ENCODE results near the gene DOCK9.

DNA sequence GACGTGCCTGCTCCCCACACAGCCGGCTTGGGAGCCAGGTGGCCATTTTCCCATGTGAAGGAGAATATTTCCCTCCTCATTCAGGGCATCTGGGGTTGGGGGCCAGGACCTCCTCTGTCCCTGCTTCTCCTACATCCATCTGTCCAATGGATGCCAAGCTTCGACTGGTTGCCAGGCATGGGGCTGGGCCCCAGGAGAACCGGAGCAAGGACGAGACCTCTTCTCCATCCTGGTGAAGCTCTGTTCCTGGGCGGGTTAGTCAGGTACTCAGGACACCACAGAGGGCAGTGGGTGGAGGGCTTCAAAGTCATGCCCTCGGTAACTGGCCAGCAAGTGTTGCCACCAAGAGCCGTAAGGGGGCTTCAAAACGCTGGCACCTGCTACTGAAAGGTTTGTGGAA is 203.1 kb downstream of the DOCK9 start:
- TF ChIP-seq CTCF (IDR thresholded peaks at IDR 0.05) (no peak), FOXM1 (IDR thresholded peaks at IDR 0.05; ENCODE audit: low read depth) (no peak), ELF1 (IDR thresholded peaks at IDR 0.05) (no peak), EZH2phosphoT487 (IDR thresholded peaks at IDR 0.05; ENCODE audit: borderline replicate concordance, low read depth) (no peak), MAX (IDR thresholded peaks at IDR 0.05; ENCODE audit: low read depth) (no peak), MXI1 (IDR thresholded peaks at IDR 0.05; ENCODE audit: low read depth, low read length) (no peak), SMC3 (IDR thresholded peaks at IDR 0.05; ENCODE audit: low read depth, low read length) (no peak), POLR2AphosphoS5 (IDR thresholded peaks at IDR 0.05; ENCODE audit: low read depth, low read length) (no peak), RFX5 (IDR thresholded peaks at IDR 0.05; ENCODE audit: low read length) (no peak), MEF2A (IDR thresholded peaks at IDR 0.05; ENCODE audit: borderline replicate concordance, low read depth) (no peak), TEAD4 (IDR thresholded peaks at IDR 0.05; ENCODE audit: borderline replicate concordance, insufficient read depth) (no peak), CHD2 (IDR thresholded peaks at IDR 0.05; ENCODE audit: low read length, partially characterized antibody) (no peak), EP300 (IDR thresholded peaks at IDR 0.05; ENCODE audit: borderline replicate concordance in 1 of 2, low read depth in 1 of 2, low read length in 1 of 2) (no peak)

Measured in SK-N-SH (cell line).